HG03095 (cell line): ENCODE results near the gene CCDC121.
A peak's percentile ranks its signal among the peaks of the same experiment; 100 is the strongest.
"Not testable (repeated sequence)": the region's sequence is repeated elsewhere in the genome, so short reads cannot be mapped to it uniquely, and the experiment has no call there.

Experiments used
- ATAC-seq: cut with Tn5 transposase; IDR thresholded peaks from one replicate; pipeline ENCODE4 v1.9.1; 2021; ENCODE audit warnings: moderate library complexity; ENCODE audit not compliant: unreplicated experiment

Gene CCDC121

GRCh38 chr2:27638037-27638637 lies 9.3 kb upstream of the CCDC121 start:
- no peak for ATAC-seq

DNA sequence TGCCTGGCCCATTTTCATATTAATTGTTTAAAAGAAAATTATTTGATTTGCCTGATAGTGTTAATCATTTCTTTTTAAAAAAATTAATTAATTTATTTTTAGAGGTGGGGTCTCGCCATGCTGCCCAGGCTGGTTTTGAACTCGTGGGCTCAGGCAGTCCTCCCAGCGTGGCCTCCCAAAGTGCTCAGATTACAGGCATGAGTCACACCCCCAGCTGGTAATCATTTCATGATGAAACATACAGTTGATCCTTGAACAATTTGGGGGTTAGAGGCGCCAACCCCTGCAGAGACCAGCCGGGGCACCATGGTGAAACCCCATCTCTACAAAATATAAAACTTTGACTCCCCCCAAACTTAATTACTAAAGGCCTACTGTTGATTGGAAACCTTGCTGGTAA lies 8.0 kb upstream of the CCDC121 start:
- ATAC-seq, result no peak

DNA sequence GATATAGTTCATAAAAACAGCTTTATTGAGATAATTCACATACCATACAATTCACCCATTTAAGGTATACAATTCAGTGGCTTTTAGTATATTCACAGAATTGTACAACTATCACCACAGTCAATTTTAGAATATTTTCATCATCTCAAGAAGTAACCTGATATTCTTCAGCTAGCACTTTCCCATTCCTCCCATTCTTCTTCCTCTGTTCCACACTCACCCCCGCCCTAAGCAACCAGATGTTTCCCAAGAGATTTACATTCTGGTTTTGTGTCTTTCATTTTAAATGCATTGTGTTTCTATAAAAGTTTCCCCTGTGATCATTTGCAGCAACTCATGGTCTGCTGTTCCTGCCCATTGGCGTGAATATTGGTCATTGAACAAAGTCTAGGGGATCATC lies 5.5 kb upstream of the CCDC121 start:
- no peak for ATAC-seq

DNA sequence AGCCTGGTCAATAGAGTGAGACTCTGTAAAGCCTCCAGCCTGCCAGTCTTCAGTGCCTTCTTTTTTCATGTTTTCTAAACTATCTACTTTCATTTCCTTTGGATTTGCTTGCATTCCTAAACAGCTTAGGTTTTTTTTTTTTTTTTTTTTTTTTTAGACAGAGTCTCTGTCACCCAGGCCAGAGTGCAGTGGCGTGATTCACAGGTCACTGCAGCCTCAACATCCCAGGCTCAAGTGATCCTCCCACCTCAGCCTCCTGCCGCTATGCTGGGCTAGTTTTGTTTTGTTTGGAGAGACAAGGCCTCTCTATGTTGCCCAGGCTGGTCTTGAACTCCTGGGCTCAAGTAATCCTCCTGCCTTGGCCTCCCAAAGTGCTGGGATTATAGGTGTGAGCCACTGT lies 1.4 kb upstream of the CCDC121 start:
- not testable (repeated sequence) for ATAC-seq

DNA sequence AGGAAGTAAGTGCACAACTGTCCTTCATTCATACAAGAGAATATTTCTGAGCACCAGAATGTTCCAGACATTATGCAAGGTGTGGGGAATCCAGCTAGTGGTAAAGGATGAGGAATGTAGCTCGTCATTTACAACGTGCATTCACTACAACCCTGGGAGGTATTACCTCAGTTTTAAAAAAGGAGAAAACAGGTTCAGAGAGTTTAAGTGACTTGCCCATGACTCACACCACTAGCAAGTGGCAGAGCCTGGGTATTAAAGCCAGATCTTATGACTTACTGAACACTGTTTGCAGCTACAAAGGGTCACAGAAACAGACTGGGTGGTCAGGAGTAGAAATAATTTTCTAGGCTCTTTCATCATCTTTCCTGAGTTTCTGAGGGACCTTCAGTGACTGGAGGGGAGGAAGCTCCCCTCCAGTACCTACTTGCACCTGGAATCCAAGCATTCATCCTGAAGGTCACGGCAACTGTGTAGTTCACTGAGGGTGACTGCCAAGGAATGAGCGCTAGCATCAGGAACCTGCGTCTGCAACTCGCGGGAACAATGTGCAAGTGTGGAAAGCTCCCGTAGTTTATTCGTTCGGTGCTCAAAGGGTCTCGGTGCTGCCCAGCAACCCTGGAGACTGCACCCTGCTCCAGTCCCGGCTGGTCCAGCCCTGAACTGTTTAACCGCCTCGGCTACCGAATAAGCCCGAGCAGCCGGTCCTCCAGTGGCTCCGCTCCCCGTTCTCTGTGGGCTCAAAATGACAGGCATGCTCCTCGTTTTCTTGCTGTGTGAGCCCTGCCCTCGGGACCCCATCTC lies 647 bp downstream of the CCDC121 start:
- peak; percentile 24 for ATAC-seq

DNA sequence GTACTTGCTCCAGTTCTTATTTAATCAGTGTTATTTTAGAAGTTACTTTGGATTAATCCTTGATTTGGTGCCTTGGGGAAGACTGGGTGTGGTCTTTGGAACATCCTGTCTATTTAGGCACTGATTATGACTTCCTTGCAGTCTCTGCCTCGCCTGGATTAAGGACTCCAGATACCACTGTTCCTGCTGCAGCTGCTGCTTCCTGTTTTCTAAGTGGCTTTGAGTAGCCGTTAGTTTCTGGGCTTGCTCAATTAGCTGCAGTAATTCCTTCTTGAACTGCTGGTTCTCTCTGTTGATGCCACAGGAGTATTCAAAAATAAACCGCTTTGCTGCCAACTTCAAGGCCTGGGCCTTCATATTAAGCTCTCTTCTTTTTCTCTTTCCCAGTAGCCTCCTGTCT lies 1.9 kb downstream of the CCDC121 start:
- ATAC-seq, result not testable (repeated sequence)

DNA sequence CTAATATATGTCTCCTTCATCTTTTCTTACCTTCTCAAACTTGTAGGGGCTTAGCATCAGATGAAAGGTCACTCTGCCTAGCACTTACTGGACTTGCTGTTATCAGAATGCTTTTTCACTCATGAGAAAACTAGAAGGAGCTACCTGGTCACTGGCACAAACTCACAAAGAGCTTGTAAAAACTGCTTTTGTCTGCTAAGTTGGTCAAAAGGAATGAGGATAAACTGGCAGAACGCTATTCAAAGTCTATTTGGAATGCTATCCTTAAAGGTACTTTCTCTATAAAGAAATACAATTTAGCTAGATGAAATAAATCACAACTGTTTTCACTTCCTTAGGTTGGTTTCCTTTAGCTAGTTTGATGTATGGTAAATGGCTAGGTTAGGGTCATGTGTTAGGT lies 2.5 kb downstream of the CCDC121 start:
- ATAC-seq, result not testable (repeated sequence)

DNA sequence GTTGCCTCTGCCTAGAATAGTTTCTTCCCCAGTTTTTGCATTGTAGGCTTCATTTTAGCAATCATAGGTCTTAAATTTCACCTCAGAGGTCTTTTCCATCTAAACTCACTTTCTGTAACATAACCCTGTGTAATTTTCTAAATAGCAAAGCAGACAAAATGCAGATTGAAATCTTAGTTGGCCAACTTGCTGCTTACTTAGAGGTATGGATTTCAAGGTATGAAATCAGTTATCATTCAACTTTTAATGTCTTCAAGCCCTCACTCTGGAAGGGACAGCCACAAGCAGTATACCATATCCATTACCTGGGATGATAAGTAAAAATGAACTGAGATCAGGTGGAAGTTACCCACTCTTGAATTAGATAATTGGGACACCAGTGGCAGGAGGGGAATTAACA lies 3.9 kb downstream of the CCDC121 start:
- ATAC-seq, result no peak

DNA sequence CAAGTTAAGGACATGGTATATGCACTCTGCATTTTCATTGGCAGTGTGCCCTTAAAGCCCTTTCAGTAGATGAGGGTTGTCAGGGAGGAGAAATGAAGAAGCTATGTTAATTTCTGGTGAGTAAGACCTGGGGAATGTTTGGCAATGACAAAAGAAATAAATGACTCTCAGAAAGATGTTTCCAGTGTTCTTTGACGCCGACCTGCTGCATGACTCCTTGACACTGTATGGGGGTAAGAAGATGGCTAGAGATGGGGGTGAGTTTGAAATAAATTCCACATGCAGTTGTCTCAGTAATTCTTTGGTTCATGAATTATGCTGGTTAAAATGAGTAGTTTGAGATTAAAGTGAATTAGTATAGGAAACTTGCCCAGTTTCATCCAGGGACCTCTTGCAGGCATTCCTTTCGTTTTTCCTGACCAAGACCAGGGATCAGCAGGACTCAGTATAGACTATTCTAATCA lies 5.9 kb downstream of the CCDC121 start:
- no peak for ATAC-seq

- no peak for ATAC-seq
These were observed 7.3 kb downstream of the CCDC121 start for GRCh38 chr2:27621524-27621923.

- no peak for ATAC-seq
These were observed 13.5 kb downstream of the CCDC121 start for GRCh38 chr2:27615316-27615715.

GRCh38 chr2:27613985-27614384 lies 14.8 kb downstream of the CCDC121 start:
- ATAC-seq, result no peak

GRCh38 chr2:27606611-27607010 lies 22.2 kb downstream of the CCDC121 start:
- no peak for ATAC-seq

DNA sequence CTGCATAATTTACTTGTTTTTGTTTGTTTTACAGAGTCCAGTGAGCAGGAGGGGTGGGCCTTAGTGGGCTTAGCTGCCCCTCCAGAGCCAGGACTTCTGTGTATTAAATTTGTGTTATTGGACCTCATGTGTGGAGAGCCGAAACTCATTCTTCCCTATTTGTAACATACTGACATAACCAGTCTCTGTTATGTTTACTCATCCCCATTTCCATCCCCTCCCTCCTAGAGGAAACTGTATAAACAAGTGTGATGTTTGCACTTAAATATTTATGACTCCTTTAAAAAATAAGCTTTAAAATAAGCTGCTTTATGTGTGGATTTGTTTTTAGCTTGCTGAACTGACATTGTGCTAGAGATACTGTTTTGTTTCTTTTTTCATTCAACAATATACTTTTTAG lies 32.2 kb downstream of the CCDC121 start:
- ATAC-seq, result no peak

DNA sequence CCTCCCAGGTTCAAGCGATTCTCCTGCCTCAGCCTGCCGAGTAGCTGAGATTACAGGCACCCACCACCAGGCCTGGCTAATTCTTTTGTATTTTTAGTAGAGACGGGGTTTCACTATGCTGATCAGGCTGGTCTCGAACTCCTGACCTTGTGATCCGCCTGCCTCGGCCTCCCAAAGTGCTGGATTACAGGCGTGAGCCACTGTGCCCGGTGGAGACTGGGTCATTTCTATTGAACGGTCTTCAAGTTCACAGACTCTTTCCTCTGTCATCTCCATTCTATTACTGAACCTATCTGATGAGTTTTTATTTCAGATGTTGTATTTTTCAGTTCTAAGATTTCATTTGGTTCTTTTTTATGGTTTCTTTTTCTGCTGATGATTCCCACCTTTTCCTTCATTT lies 33.4 kb downstream of the CCDC121 start:
- not testable (repeated sequence) for ATAC-seq

DNA sequence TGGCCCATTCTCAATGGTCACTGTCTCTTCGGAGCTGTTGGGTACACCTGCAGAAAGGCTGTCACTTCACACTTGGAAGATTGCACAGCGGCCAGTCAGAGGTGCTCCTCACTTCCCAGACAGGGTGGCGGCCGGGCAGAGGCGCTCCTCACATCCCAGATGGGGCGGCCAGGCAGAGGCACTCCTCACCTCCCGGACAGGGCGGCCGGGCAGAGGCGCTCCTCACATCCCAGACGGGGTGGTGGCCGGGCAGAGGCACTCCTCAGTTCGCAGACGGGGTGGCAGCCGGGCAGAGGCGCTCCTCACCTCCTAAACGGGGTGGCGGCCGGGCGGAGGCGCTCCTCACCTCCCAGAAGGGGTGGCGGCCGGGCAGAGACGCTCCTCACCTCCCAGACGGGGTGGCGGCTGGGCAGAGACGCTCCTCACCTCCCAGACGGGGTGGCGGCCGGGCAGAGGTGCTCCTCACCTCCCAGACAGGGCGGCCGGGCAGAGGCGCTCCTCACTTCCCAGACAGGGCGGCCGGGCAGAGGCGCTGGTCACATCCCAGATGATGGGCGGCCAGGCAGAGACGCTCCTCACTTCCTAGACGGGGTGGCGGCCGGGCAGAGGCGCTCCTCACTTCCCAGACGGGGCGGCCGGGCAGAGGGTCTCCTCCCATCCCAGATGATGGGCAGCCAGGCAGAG lies 34.6 kb downstream of the CCDC121 start:
- ATAC-seq, result not testable (repeated sequence)

GRCh38 chr2:27593240-27593639 lies 35.6 kb downstream of the CCDC121 start:
- no peak for ATAC-seq

- no peak for ATAC-seq
These were observed 37.1 kb downstream of the CCDC121 start for GRCh38 chr2:27591745-27592144.

- no peak for ATAC-seq
These were observed 40.5 kb downstream of the CCDC121 start for GRCh38 chr2:27588308-27588707.

DNA sequence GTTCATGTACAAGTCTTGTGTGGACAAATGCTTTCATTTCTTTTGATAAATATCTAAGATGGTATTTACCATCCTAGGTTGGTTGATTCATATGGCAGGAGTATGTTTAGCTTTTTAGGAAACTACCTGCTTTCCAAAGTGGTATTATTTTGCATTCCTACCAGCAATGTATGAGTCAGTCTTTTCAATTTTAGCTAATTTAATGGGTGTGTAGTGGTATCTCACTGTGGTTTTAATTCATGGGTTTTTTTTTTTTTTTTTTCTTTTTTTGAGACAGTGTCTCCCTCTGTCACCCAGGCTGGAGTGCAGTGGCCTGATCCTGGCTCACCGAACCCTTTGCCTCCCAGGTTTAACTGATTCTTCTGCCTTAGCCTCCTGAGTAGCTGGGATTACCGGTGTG lies 41.8 kb downstream of the CCDC121 start:
- no peak for ATAC-seq

DNA sequence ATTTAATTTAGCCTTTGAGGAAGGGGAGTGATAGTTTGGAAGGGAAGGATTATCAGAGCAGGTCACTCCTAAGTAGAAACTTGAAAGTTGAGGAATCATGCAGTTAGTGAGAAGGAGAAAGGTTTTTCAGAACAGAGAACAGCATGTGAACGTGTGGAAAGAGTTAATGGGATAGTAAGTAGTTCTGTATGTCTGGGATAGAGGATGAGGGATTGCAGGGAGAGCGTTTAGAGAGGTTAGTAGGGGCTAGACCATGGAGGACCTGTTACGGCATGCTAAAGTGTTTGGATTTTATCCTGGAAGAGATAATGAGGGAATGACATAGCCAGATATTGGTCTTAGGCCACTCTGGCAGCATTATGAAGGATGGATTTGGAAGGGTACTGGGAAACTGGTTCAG lies 44.2 kb downstream of the CCDC121 start:
- ATAC-seq, result no peak

- no peak for ATAC-seq
These were observed 45.4 kb downstream of the CCDC121 start for GRCh38 chr2:27583390-27583915.
